Lower leg skin (tissue), 4 donors: ENCODE measurements around the gene MVK. TPM values are rescaled to one million over a fixed set of nuclear protein-coding genes. Genes with fewer than 3 reads are reported as not detected.

Source experiments
- DNase-seq, 2 donors: peaks; one replicate each; pipeline ENCODE4 v3.0.0-alpha.2; 2019; ENCODE audit warnings: low spot score in 2 of 2
- H3K4me3 ChIP-seq: fragments of 200-600 bp; sonication (generic); 2 replicates; pipeline ENCODE4 v1.5.1; 2017; ENCODE audit warnings: mild to moderate bottlenecking, low read depth; ENCODE audit not compliant: poor library complexity, severe bottlenecking
- POLR2A ChIP-seq, 2 donors: fragments of 450-650 bp; IDR thresholded peaks; one replicate each; pipeline ENCODE4 v1.6.1; 2016 to 2017; ENCODE audit warnings: antibody characterized with exemption in 2 of 2, mild to moderate bottlenecking in 1 of 2, moderate library complexity in 1 of 2
- WGBS, 2 donors: methylation state at CpG; one replicate each; pipeline ENCODE4 v1.1.5; 2018; 5-methylcytosine and 5-hydroxymethylcytosine counted together
- intact Hi-C: fragments of 100-400 bp; cut with DNase I; formaldehyde crosslinking; loops from one replicate; pipeline ENCODE4 v1.15.0; 2023; ENCODE audit warnings: low total_unique reads
- total RNA-seq, 4 donors: library from RNA; depleted of rRNA; stranded (reverse); fragments of >200 nt; gene quantifications; one replicate each; pipeline ENCODE4 v1.1.0, GENCODE V29; 2016
- TF ChIP-seq, protein P1 (sequence below), 3 donors: fragments of 450-650 bp; IDR thresholded peaks; one replicate each; pipeline ENCODE4 v1.5.1; 2016; ENCODE audit warnings: antibody characterized with exemption in 3 of 3, mild to moderate bottlenecking in 3 of 3, moderate library complexity in 2 of 3

MVK gene
- total RNA-seq, 4 donors from 2014 or later = 50.1 to 71.9 (median 61.9) TPM

DNA sequence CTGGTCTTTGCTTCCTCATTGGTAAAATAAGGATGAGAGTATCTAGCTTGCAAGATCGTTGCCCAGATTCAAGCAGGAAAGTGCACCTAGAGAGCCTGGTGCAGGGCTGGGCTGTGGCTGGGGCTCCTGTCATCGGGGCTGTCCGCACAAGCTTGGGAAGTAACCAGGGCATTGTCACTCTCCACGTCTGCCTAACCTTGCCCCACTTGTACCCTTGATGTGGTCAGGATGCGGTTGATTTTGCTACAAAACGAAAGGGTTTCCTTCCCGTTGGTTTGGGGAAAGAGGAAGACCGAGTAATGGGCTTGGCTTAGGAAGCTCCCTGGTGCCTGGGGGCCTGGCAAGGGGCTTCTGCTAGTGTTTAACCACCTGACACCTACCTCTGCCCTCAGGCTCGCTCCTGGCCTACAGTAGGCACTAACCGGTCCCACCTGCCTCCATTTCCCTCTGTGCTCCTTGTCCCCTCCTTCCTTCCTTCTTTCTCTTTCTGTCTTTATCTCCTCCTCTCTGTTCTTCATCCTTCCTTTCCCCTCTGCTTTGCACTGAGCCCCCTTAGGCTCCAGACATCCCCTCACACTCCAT lies 21.8 kb downstream of the MVK start:
- no peak overlapping the region for H3K4me3 ChIP-seq
- DNase-seq = no peak
- 78 to 82% methylated on average over 10 of the region's 10 CpGs for WGBS, 2 donors
- TF ChIP-seq POLR2A (IDR thresholded peaks at IDR 0.05) = no peak
- TF ChIP-seq, protein P1, sequence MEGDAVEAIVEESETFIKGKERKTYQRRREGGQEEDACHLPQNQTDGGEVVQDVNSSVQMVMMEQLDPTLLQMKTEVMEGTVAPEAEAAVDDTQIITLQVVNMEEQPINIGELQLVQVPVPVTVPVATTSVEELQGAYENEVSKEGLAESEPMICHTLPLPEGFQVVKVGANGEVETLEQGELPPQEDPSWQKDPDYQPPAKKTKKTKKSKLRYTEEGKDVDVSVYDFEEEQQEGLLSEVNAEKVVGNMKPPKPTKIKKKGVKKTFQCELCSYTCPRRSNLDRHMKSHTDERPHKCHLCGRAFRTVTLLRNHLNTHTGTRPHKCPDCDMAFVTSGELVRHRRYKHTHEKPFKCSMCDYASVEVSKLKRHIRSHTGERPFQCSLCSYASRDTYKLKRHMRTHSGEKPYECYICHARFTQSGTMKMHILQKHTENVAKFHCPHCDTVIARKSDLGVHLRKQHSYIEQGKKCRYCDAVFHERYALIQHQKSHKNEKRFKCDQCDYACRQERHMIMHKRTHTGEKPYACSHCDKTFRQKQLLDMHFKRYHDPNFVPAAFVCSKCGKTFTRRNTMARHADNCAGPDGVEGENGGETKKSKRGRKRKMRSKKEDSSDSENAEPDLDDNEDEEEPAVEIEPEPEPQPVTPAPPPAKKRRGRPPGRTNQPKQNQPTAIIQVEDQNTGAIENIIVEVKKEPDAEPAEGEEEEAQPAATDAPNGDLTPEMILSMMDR (IDR thresholded peaks at IDR 0.05) = no peak
- intact Hi-C loops = no loop called here

DNA sequence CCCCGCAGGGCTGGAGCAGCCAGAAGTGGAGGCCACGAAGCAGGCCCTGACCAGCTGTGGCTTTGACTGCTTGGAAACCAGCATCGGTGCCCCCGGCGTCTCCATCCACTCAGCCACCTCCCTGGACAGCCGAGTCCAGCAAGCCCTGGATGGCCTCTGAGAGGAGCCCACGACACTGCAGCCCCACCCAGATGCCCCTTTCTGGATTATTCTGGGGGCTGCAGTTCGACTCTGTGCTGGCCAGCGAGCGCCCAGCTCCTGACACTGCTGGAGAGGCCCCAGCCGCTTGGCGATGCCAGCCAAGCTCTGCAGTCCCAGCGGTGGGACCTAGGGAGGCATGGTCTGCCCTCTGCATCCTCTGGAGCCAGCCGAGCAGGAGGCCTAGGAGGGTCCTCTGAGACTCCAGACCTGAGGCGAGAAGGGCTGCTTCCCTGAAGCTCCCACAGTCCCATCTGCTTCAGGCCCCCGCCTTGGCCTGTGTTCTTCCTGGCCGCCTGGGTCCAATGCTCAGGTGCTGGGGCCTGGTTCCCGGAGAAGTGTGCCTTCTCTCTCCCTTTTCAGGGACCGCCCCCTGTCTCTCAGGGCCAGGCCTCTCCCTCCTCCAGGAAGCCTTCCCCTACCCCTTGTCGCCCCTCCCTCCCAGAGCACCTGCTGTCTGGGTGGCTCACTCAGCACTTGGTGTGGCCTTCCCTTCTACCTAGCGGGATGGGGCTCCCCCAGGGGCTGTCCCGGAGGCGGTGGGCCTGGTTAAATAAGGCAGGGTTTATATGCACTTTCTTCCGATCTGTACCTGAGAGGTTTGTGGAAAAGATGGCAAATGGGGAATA lies 23.0 kb downstream of the MVK start:
- H3K4me3 ChIP-seq = no peak overlapping the region
- no peak for DNase-seq
- WGBS, 2 donors = 91 to 93% methylated on average over 15 to 17 of the region's 24 CpGs
- TF ChIP-seq, protein P1 (IDR thresholded peaks at IDR 0.05) = no peak
- TF ChIP-seq POLR2A (IDR thresholded peaks at IDR 0.05) = no peak
- intact Hi-C loops = no loop called here

DNA sequence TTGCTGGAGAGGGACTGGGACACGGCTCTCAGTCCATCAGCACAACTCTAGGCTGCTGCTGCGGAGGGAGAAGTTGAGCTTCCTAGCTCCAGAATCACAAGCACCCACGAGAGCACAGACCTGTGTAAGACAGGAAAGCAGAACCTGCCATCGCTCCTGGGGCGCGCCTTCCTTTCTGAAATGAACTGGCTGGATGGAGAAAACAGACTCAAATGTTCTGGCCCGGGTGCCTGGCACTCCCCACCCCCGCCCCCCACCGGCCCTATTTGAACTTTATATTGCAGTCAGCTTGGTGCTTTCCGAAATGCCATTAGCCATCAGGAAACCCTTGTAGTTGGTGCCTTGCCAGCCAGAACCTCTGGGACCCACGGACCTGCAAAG lies 23.8 kb downstream of the MVK start:
- TF ChIP-seq POLR2A (IDR thresholded peaks at IDR 0.05) = no peak
- TF ChIP-seq, protein P1 (IDR thresholded peaks at IDR 0.05) = no peak
- intact Hi-C loops = no loop called here
- DNase-seq = no peak
- H3K4me3 ChIP-seq = no peak overlapping the region
- WGBS, 2 donors = 45 to 46% methylated on average over 11 of the region's 11 CpGs

DNA sequence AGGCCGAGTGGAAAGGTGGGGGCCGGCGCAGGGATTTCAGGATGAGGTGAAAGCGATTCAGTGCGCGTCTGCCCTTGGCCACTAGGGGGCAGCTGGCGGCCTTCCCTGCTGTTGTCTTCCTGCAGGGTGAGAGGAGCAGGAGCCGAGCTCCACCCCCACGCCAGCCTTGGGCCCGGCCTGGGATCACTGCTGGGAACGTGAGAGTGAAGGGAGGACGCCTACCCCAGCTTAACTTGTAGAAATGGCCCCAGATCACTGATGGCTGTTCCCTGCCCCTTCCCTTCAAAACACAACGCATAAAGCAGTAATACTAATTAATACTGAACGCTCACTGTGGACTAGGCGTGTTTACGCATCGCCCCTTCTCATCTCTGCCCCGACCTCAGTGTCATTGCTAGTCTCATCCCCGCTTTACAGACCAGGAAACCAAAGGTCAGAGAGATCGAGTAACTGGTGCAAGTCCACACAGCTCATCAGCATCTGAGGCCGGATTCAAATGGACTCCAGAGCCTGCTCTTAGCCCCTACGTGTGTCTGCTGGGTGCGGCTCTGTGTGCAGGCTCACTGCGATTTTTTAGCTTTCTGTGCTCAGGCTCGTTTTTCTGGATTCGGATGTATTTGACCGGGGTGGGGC lies 24.3 kb downstream of the MVK start:
- DNase-seq = peak; percentile 75 to 97
- H3K4me3 ChIP-seq = no peak overlapping the region
- TF ChIP-seq POLR2A (IDR thresholded peaks at IDR 0.05) = no peak
- TF ChIP-seq, protein P1 (IDR thresholded peaks at IDR 0.05) = peak in 1 of 3 donors; percentile 88
- WGBS, 2 donors = 34 to 45% methylated on average over 22 to 27 of the region's 27 CpGs
- intact Hi-C loops = loop anchor here (2.0 kb wide), 1 partner anchor 177 kb away; no protein-coding TSS in a partner anchor

DNA sequence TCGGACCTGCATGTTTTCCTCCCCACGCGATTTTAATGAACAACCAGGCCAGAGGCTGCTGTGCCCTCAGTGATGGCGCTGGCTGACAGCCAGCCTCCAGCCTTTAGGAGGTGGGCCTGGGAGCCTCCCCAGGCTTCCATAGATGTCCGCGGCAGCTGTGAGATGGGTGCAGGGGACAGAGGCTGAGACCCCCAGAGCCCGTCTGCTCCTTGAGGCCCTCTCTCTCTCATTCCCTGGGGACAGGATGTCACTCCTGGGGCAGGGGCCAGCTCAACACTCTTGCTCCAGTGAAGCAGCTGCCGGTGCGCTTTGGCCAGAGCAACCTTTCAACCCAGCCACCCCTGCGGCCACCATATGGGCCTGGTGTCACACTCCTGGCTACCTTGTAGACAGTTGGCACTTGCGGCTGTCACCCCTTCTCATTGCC lies 24.8 kb downstream of the MVK start:
- DNase-seq = no peak
- no peak for TF ChIP-seq POLR2A (IDR thresholded peaks at IDR 0.05)
- TF ChIP-seq, protein P1 (IDR thresholded peaks at IDR 0.05) = no peak
- H3K4me3 ChIP-seq = no peak overlapping the region
- intact Hi-C loops = loop anchor here (2.0 kb wide), 1 partner anchor 176 kb away; no protein-coding TSS in a partner anchor
- 81 to 89% methylated on average over 11 of the region's 11 CpGs for WGBS, 2 donors
